PFSK-1 (cell line): ENCODE measurements around the gene GNAO1.

Experiments
- FOXP2 ChIP-seq: optimal IDR thresholded peaks from 2 replicates; pipeline ENCODE3; 2011; ENCODE audit warnings: borderline replicate concordance, control low read depth, inconsistent platforms; ENCODE audit not compliant: insufficient read depth; ENCODE audit errors: extremely low read length, extremely low read depth
- POLR2AphosphoS5 ChIP-seq: IDR thresholded peaks from 2 replicates; pipeline ENCODE4 v1.6.1; 2012; ENCODE audit warnings: low read depth, mild to moderate bottlenecking, control low read depth, low read length, moderate library complexity
- SIN3A ChIP-seq: IDR thresholded peaks from 2 replicates; pipeline ENCODE4 v1.6.1; 2012; ENCODE audit warnings: mild to moderate bottlenecking, low read length, moderate library complexity, borderline replicate concordance; ENCODE audit not compliant: insufficient read depth
- TAF1 ChIP-seq: IDR thresholded peaks from 2 replicates; pipeline ENCODE4 v1.6.1; 2012; ENCODE audit warnings: low read length, control low read depth, borderline replicate concordance; ENCODE audit not compliant: insufficient read depth
- TF ChIP-seq, protein P1 (sequence below), 2 experiments: IDR thresholded peaks; 2 replicates each; pipeline versions ENCODE4 v1.6.1 to v1.8.0; 2011 to 2012; ENCODE audit warnings: low read depth in 2 of 2, low read length in 2 of 2, control low read depth in 1 of 2, inconsistent platforms in 1 of 2, mild to moderate bottlenecking in 1 of 2, moderate library complexity in 1 of 2; ENCODE audit not compliant: insufficient read depth in 1 of 2

The GNAO1 gene

DNA sequence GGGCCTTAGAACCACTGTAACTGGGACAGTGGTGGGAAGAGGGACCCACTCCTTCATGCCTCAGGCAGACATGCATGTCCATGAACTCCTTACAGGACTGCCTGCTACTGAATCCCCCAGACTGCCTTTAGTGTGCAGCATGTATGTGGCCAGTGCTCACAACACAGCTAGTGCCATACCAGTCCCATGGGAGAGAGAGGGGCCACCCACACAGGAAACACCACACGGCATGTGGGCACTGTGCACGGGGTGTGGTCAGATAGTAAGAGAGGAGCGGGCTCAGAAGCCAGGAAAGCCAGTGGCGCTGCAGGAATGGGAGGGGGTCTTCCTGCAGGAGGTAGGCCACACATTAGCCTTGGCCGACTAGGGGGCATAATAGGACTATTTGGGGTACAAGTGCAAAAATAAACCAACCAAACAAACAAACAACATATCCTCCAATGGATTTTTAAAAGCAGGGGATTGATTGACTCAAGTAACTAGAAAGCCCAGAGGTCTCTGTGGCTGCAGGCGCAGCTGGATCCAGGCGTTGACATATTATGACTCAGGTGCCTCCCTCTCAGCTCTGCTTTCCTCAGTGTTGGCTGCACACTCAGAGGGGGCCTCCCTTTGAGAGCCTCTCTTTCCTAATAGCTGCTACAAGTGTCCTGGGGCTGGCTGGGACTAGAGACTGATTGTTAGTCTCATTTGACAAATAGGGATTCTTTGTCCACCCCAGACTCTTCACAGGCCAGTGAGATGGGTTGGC lies 129.7 kb downstream of the GNAO1 start:
- TF ChIP-seq, protein P1, sequence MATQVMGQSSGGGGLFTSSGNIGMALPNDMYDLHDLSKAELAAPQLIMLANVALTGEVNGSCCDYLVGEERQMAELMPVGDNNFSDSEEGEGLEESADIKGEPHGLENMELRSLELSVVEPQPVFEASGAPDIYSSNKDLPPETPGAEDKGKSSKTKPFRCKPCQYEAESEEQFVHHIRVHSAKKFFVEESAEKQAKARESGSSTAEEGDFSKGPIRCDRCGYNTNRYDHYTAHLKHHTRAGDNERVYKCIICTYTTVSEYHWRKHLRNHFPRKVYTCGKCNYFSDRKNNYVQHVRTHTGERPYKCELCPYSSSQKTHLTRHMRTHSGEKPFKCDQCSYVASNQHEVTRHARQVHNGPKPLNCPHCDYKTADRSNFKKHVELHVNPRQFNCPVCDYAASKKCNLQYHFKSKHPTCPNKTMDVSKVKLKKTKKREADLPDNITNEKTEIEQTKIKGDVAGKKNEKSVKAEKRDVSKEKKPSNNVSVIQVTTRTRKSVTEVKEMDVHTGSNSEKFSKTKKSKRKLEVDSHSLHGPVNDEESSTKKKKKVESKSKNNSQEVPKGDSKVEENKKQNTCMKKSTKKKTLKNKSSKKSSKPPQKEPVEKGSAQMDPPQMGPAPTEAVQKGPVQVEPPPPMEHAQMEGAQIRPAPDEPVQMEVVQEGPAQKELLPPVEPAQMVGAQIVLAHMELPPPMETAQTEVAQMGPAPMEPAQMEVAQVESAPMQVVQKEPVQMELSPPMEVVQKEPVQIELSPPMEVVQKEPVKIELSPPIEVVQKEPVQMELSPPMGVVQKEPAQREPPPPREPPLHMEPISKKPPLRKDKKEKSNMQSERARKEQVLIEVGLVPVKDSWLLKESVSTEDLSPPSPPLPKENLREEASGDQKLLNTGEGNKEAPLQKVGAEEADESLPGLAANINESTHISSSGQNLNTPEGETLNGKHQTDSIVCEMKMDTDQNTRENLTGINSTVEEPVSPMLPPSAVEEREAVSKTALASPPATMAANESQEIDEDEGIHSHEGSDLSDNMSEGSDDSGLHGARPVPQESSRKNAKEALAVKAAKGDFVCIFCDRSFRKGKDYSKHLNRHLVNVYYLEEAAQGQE (IDR thresholded peaks at IDR 0.05; ENCODE audit: insufficient read depth in 1 of 2, low read depth in 2 of 2, low read length in 2 of 2) = no peak
- TF ChIP-seq SIN3A (no peak), FOXP2 (no peak), TAF1 (no peak), POLR2AphosphoS5 (no peak)

DNA sequence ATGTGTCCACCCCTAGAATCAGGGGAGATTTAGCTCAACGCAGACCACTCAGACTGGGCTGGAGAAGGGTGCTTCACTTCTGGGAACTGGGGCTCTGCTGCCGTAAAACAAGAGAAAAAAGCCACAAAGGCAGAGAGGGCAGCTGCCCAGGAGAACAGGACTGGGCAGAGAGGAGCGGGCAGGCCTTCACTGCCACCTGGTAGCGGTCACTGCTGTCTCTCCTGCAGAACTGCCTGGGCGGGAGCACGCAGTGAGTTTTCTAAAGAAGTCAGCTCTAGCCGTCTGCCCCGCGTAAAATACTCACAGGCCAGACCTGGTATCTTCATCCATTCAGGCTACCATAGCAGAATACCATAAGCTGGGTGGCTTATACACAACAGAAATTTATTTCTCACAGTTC lies 130.3 kb downstream of the GNAO1 start:
- TF ChIP-seq POLR2AphosphoS5 (no peak), TAF1 (no peak), SIN3A (no peak), FOXP2 (no peak)
- TF ChIP-seq, protein P1 (IDR thresholded peaks at IDR 0.05; ENCODE audit: insufficient read depth in 1 of 2, low read depth in 2 of 2, low read length in 2 of 2) = no peak

DNA sequence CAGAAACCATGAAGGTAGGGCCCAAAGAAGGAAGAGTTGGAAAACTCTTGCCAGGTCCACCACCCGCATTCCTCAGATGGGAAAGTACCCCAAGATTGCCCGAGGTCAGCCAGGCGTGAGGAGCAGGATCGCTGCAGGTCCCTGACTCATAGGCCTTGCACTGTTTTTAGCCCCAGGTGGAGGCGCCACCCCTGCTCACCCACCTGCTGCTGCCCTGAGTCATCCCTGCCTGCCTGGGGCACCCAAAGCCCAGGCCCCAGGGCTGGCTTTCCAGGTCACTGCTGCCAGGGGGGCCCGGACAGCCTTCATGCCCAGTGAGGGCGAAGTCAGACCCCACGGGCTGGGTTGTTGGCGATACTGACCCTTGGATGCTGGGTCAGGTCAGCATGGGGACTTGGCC lies 133.1 kb downstream of the GNAO1 start:
- TF ChIP-seq SIN3A = no peak
- TF ChIP-seq, protein P1 (IDR thresholded peaks at IDR 0.05; ENCODE audit: insufficient read depth in 1 of 2, low read depth in 2 of 2, low read length in 2 of 2) = no peak

DNA sequence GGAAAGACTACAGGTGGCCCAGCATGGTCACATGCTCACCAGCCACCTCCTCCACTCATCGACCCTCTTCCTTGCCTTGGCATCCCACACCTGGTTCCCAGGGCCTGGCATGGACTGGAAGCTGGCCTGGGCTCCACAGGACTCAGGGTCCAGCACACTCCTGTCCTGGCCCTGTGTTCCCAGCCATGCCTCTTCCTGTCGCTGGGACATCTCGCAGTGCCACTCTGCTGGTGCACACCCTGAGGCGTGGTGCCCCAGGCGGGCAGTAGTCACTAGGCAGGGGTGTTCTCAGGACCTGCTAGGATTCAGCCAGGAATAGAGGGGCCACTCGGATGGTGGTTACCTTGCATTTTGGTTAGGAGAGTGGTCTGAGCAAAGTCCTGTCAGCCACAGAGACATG lies 134.7 kb downstream of the GNAO1 start:
- TF ChIP-seq POLR2AphosphoS5 (no peak), TAF1 (no peak), SIN3A (no peak), FOXP2 (no peak)
- TF ChIP-seq, protein P1 (IDR thresholded peaks at IDR 0.05; ENCODE audit: insufficient read depth in 1 of 2, low read depth in 2 of 2, low read length in 2 of 2) = no peak
